GM21825 (cell line): ENCODE data around the gene MYRIP.
"Not testable (repeated sequence)": the region's sequence is repeated elsewhere in the genome, so short reads cannot be mapped to it uniquely, and the experiment has no call there.

Experiments used
- ATAC-seq: cut with Tn5 transposase; IDR thresholded peaks from one replicate; pipeline ENCODE4 v1.9.1; 2021; ENCODE audit warnings: mild to moderate bottlenecking, moderate library complexity; ENCODE audit not compliant: unreplicated experiment

MYRIP gene

GRCh38 chr3:40118091-40118490, 308.7 kb downstream of the MYRIP start:
- ATAC-seq, result no peak

DNA sequence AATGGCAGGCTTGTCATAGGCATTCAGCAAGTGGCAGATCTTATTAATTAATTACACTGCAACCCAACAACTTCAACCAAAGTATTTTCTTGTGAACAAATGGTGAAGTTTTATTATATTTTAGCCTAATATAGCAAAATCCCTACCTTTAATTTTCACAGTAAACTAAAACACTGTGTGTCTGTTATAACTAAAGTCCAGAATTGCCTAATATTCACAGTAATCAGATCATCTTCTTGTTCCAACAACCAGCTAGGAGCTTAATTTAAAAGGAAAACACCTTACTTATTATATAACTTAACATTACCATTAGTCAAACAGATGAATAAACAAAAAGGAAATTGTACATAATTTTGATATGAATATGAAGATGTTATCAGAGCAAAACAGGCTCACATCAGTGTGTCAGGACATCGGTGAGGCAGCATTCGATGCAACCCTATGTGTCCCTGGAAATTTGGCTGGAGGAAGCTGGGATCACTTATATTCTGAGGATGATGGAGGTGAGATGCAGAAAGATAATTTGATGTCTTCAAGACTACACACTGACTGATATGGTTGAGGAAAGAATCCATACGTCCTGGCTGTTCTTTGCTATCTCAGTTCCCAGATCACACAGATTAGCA, 310.8 kb downstream of the MYRIP start:
- ATAC-seq, result no peak

DNA sequence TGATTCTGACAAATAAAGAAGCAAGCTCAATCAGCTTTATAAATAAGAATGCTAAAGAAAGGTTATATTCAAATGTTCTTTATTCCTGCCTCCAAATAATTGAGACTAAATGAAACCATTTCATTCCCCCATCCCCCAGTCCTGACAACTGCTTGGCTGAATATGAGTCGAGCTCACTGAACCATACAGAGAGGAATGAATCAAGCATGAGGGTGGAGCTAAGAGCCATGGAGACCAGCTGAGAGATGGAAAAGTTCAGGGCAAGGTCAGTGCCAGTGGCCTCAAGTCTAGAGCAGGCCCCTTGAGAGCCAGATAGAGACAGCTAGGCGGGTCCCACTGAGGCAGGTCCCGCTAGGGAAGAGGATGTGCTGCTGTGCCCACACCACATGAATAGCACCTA, 311.4 kb downstream of the MYRIP start:
- ATAC-seq, result no peak

DNA sequence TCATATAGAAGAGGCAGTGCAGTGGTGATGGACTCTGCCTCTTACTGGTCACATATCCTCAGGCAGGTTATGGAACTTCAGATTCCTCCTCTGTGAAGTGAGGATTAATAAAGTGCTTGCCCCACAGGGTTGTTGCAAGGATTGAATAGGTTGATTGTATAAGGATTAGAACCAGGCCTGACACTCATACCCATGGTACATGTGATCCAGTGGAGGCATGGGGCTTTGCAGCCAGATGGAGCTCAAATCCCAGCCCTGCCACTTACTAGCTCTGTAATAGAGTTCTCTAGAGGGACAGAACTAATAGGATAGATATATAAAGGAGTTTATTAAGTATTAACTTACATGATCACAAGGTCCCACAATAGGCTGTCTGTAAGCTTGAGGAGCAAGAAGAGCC, 315.5 kb downstream of the MYRIP start:
- ATAC-seq, result no peak

DNA sequence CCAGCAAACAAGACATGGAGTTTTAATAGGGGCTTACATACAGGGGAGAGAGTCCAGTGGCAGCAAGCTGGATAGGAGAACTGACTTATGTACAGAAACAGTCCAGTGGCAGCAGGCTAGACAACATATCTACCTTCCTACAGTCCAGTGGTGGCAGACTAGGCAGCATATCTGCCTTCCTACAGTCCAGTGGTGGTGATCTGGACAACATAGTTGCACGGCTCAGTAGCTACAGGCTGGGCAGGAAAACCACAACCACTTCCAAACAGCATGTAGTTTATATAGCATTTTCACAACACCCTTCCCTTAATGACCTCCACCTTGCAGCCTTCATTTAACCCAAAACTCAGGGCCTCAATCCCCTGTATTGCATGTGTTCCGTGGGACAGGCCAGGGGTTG, 318.8 kb downstream of the MYRIP start:
- ATAC-seq, result no peak

- ATAC-seq, result no peak
These were observed 320.1 kb downstream of the MYRIP start for GRCh38 chr3:40129510-40129909.

GRCh38 chr3:40129981-40130380, 320.6 kb downstream of the MYRIP start:
- no peak for ATAC-seq

DNA sequence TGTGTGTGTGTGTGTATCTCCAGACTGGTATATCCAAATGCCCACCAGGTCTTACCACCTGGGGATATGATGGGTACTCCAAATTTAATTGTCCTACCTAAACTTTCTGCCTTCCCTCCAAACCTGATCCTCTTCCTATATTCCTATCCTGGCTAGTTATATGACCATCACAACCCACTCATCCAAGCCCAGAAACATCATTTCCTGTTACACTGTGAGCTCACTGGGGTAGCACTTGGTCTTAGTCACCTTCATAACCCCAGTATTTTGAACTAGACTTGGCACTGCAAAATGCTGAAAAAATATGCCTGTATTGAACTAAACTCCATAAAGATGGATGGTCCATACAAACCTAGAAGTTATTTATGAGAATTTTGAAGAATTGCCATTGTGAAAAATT, 321.3 kb downstream of the MYRIP start:
- ATAC-seq, result no peak

DNA sequence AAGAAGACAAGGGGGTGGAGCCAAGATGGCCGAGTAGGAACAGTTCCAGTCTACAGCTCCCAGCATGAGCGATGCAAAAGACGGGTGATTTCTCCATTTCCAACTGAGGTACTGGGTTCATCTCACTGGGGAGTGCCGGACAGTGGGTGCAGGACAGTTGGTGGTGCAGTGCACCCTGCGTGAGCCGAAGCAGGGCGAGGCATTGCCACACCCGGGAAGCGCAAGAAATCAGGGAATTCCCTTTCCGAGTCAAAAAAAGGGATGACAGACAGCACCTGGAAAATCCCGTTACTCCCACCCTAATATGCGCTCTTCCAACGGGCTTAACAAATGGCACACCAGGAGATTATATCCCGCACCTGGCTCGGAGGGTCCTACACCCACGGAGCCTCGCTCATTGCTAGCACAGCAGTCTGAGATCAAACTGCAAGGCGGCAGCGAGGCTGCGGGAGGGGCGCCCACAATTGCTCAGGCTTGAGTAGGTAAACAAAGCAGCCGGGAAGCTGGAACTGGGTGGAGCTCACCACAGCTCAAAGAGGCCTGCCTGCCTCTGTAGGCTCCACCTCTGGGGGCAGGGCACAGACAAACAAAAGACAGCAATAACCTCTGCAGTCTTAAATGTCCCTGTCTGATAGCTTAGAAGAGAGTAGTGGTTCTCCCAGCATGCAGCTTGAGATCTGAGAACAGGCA, 324.6 kb downstream of the MYRIP start:
- ATAC-seq, result not testable (repeated sequence)

DNA sequence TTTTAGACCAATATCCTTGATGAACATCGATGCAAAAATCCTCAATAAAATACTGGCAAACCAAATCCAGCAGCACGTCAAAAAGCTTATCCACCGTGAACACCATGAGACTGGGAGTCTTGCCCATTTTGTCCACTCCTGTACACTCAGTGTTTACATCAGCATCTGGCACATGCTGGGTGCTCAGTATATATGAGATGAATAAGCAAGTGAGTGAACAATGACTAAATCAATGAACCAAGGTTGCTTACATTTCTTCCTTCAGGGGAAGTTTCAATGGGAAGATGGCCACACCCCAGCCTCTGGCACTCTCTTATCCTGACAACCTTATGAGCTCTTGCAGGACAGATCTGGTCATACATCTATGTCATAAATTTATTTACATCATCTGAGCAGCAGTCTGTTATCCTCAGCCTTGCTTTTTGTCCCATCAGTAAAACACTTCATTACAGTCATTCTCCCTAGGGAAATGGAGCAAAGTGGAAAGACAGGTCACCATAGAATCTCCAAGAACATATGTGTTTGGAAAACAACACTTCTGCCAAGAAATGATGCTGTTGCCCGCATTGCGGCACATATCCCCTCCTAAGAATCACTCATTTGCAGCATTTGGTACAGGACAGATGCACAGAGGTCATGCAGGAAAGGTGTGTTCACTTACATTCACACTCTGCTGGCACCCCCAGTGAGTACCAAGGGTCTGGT, 328.3 kb downstream of the MYRIP start:
- no peak for ATAC-seq

- ATAC-seq, result no peak
These were observed 334.1 kb downstream of the MYRIP start for GRCh38 chr3:40143283-40144090.

- no peak for ATAC-seq
These were observed 339.4 kb downstream of the MYRIP start for GRCh38 chr3:40148827-40149226.

- ATAC-seq, result no peak
These were observed 343.2 kb downstream of the MYRIP start for GRCh38 chr3:40152482-40153133.

DNA sequence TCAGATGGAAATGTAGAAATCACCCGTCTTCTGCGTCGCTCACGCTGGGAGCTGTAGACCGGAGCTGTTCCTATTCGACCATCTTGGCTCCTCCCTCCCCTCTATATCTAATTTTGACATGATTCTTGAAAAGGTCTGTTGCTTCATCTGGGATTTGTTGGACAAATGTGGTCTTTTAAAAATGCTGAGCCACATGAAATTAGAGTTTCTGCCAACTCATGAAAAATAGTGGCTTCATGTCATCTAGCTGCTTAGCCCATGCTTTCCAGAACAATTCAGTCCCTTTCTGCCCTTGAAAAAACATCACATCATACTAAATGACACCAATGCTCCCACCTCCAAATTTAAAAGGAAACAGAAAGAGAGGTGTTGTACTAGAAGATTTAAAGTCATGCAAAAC, 351.5 kb downstream of the MYRIP start:
- ATAC-seq, result no peak

- no peak for ATAC-seq
These were observed 353.2 kb downstream of the MYRIP start for GRCh38 chr3:40162616-40163015.

DNA sequence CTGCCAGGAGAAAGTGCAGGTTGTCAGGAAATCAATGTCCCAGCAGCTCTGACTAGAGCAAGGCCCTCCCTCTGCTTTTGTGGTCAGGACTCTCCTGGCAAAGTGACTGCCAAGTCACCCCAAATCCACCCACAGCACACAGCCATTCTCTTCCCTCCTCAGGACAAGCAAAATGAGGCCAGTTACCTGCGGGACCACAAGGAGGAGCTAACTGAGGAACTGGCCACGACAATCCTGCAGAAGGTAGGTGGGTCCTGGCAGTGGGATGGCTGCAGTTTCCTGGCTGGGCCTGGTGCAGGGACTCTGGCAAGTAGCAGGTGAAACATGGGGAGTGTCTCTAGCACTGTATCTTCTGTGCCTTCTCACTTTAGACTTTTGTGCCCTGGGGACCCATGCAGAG, 357.6 kb downstream of the MYRIP start:
- ATAC-seq, result no peak

- no peak for ATAC-seq
These were observed 358.5 kb downstream of the MYRIP start for GRCh38 chr3:40167958-40168357.

GRCh38 chr3:40169983-40170382, 360.6 kb downstream of the MYRIP start:
- ATAC-seq, result peak; percentile 38

GRCh38 chr3:40170395-40170794, 361.0 kb downstream of the MYRIP start:
- ATAC-seq, result peak; percentile 95

GRCh38 chr3:40172560-40172959, 363.2 kb downstream of the MYRIP start:
- ATAC-seq, result no peak

- no peak for ATAC-seq
These were observed 363.9 kb downstream of the MYRIP start for GRCh38 chr3:40173227-40173721.
